Breast epithelium (tissue), 4 donors: Measurements from ENCODE around the gene IPO13. TPM values are rescaled to one million over a fixed set of nuclear protein-coding genes. Genes with fewer than 3 reads are reported as not detected.

ENCODE experiments used
- DNase-seq, 2 donors: peaks; one replicate each; pipeline ENCODE4 v3.0.0-alpha.2; 2019; ENCODE audit warnings: low spot score in 2 of 2
- H3K27ac ChIP-seq, 2 donors: fragments of 200-600 bp; sonication (generic) in 1 of 2; one replicate each; pipeline ENCODE4 v1.5.1; 2016 to 2019; ENCODE audit warnings: mild to moderate bottlenecking in 1 of 2
- H3K27me3 ChIP-seq, 2 donors: fragments of 200-600 bp; sonication (generic) in 1 of 2; one replicate each; pipeline versions ENCODE4 v1.5.1 to v1.6.0; 2017 to 2019; ENCODE audit warnings: control low read depth in 1 of 2, mild to moderate bottlenecking in 1 of 2
- H3K36me3 ChIP-seq: fragments of 200-600 bp; one replicate; pipeline ENCODE4 v1.5.1; 2019
- H3K4me1 ChIP-seq, 2 donors: fragments of 200-600 bp; sonication (generic); one replicate each; pipeline ENCODE4 v1.5.1; 2016 to 2019; ENCODE audit warnings: control low read depth in 1 of 2
- H3K4me3 ChIP-seq, 3 donors: fragments of 200-600 bp; sonication (generic); 1 replicate in 2 of 3; 2 replicates in 1 of 3; pipeline ENCODE4 v1.5.1; 2016 to 2019; ENCODE audit warnings: mild to moderate bottlenecking in 3 of 3, moderate library complexity in 2 of 3
- H3K9me3 ChIP-seq, 2 donors: fragments of 200-600 bp; sonication (generic) in 1 of 2; one replicate each; pipeline ENCODE4 v1.5.1; 2016 to 2019; ENCODE audit warnings: control low read depth in 1 of 2
- CTCF ChIP-seq, 3 donors: fragments of 450-650 bp; IDR thresholded peaks; one replicate each; pipeline ENCODE4 v1.5.1; 2016 to 2017; ENCODE audit warnings: antibody characterized with exemption in 3 of 3, mild to moderate bottlenecking in 3 of 3, moderate library complexity in 3 of 3
- POLR2A ChIP-seq: fragments of 450-650 bp; IDR thresholded peaks from one replicate; pipeline ENCODE4 v1.6.1; 2016; ENCODE audit warnings: antibody characterized with exemption, mild to moderate bottlenecking, moderate library complexity
- POLR2AphosphoS5 ChIP-seq, 3 donors: sonication (generic); formaldehyde crosslinking; IDR thresholded peaks; one replicate each; pipeline ENCODE4 v1.6.1; 2017; ENCODE audit warnings: antibody characterized with exemption in 3 of 3
- intact Hi-C: fragments of 100-400 bp; cut with DNase I; formaldehyde crosslinking; loops from one replicate; pipeline ENCODE4 v1.15.1; 2023; ENCODE audit warnings: low total_unique reads
- total RNA-seq, 3 donors: library from RNA; depleted of rRNA; stranded (reverse); fragments of >200 nt; gene quantifications; one replicate each; pipeline ENCODE4 v1.1.0, GENCODE V29; 2016

IPO13 gene
- total RNA-seq, 3 donors from 2014 or later = 18.4 to 23.0 (median 20.5) TPM

GRCh38 chr1:43944860-43945259 lies 1.9 kb upstream of the IPO13 start:
- H3K27ac ChIP-seq = no peak overlapping the region
- intact Hi-C loops = no loop called here
- peaks cover 12% of the 10 kb centered on the region in 2 donors for H3K4me1 ChIP-seq
- no peak for TF ChIP-seq POLR2A
- no peak for TF ChIP-seq POLR2AphosphoS5 (IDR thresholded peaks at IDR 0.05)
- TF ChIP-seq CTCF (IDR thresholded peaks at IDR 0.05) = no peak
- H3K9me3 ChIP-seq = no peaks in the 10 kb centered on the region
- H3K36me3 ChIP-seq = no peaks in the 10 kb centered on the region
- no peaks in the 10 kb centered on the region for H3K27me3 ChIP-seq
- no peak for DNase-seq
- H3K4me3 ChIP-seq = no peak overlapping the region

- H3K27me3 ChIP-seq = no peaks in the 10 kb centered on the region
- no peaks in the 10 kb centered on the region for H3K9me3 ChIP-seq
- peaks cover 12% of the 10 kb centered on the region in 2 donors for H3K4me1 ChIP-seq
- no peak for DNase-seq
- no peak for TF ChIP-seq POLR2A
- TF ChIP-seq CTCF (IDR thresholded peaks at IDR 0.05) = no peak
- no peak for TF ChIP-seq POLR2AphosphoS5 (IDR thresholded peaks at IDR 0.05)
- H3K36me3 ChIP-seq = no peaks in the 10 kb centered on the region
- H3K27ac ChIP-seq = peak overlapping the region; percentile 98 to 99
- intact Hi-C loops = no loop called here
- peak overlapping the region; percentile 61 to 95 (median 83) for H3K4me3 ChIP-seq
These were observed 995 bp upstream of the IPO13 start for GRCh38 chr1:43945674-43946235.

- intact Hi-C loops = no loop called here
- H3K36me3 ChIP-seq = no peaks in the 10 kb centered on the region
- H3K4me1 ChIP-seq = peaks cover 12% of the 10 kb centered on the region in 2 donors
- H3K9me3 ChIP-seq = no peaks in the 10 kb centered on the region
- TF ChIP-seq POLR2A (no peak), CTCF (IDR thresholded peaks at IDR 0.05) (no peak), POLR2AphosphoS5 (IDR thresholded peaks at IDR 0.05) (no peak)
- DNase-seq = no peak
- peak overlapping the region; percentile 98 to 99 for H3K27ac ChIP-seq
- H3K27me3 ChIP-seq = no peaks in the 10 kb centered on the region
- peak overlapping the region; percentile 61 to 95 (median 83) for H3K4me3 ChIP-seq
These were observed 517 bp downstream of the IPO13 start for GRCh38 chr1:43947061-43947873.

- Histone ChIP-seq H3K27ac (no peak overlapping the region), H3K4me1 (peaks cover 12% of the 10 kb centered on the region in 2 donors), H3K36me3 (no peaks in the 10 kb centered on the region), H3K27me3 (no peaks in the 10 kb centered on the region), H3K9me3 (no peaks in the 10 kb centered on the region), H3K4me3 (peak overlapping the region; percentile 61 to 95 (median 83))
- TF ChIP-seq POLR2AphosphoS5 (IDR thresholded peaks at IDR 0.05) (no peak), CTCF (IDR thresholded peaks at IDR 0.05) (no peak), POLR2A (no peak)
- no peak for DNase-seq
- intact Hi-C loops = no loop called here
These were observed 1.2 kb downstream of the IPO13 start for GRCh38 chr1:43947874-43948437.

- Histone ChIP-seq H3K9me3 (no peaks in the 10 kb centered on the region), H3K36me3 (no peaks in the 10 kb centered on the region), H3K4me1 (peaks cover 12% of the 10 kb centered on the region in 2 donors), H3K27me3 (no peaks in the 10 kb centered on the region), H3K27ac (no peak overlapping the region), H3K4me3 (no peak overlapping the region)
- DNase-seq = no peak
- no peak for TF ChIP-seq CTCF (IDR thresholded peaks at IDR 0.05)
- TF ChIP-seq POLR2AphosphoS5 (IDR thresholded peaks at IDR 0.05) = no peak
- no peak for TF ChIP-seq POLR2A
- intact Hi-C loops = loop anchor here (10.0 kb wide), 1 partner anchor 1105 kb away; the partner anchor contains the start of gene ZNF691
These were observed 2.9 kb downstream of the IPO13 start for GRCh38 chr1:43949678-43950077.
